GM19238 (cell line): Measurements from ENCODE around the gene RAMP1.
"Not testable (repeated sequence)": the region's sequence is repeated elsewhere in the genome, so short reads cannot be mapped to it uniquely, and the experiment has no call there.

Experiments
- DNase-seq: peaks from one replicate; pipeline ENCODE4 v3.0.0; 2011; ENCODE audit warnings: low spot score; ENCODE audit not compliant: insufficient read length

The RAMP1 gene

DNA sequence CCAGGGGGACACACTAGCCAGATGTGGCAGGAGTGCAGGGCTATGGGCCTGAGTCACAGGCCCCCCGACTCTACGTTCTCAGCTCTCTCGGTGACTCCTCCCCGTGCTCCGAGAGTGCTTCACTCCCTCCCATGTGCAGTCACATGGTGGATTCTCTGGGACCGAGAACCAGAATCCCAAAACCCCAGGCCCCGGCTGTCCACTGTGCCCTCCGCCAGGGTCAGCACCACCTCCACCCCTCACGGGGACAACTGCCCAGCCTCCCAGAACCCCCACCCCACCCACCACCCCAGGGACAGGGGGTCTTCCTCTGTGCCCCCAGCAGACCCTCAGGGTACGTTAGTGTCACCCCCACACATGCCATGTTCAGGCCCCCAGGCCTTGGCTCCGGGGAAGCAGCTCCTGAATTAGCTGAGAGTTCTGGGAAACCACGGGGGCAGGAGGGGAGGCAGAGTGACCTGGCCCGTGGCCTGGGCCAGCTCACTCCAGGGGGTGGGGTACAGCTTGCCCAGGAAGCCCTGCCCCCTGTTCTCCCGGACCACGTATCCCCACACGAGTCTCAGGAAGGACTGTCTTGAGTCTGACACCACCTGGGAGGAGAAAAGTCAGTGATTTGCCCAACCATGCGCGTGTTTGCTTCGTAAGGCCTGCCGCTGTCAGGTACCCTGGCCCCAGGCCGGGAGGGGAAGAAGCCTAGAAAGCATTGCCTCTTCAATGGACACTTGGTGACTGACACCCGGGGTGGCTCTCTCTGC is 4.4 kb downstream of the RAMP1 start:
- no peak for DNase-seq

DNA sequence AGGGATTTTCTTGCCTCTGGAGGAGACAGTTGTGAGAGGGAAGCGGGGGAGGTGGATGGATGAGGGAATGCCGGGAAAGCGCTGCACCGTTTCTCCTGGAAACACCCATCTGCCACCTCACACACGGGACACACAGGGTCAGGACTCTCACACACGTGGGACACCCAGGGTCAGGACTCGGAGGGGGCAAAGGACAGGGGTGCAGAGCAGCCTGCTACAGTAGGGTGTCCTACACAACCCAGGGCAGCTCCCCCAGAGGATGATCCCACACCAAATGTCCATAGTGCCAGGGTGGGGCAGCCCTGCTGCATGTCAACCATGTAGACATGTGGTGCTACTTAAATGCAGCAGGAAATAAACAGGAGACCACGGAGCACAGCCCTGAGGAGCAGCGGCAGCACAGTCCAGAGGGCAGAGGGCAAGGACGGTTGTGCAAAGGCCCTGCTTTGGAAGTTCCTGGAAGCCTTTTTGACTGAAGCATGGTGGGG is 5.1 kb downstream of the RAMP1 start:
- no peak for DNase-seq

DNA sequence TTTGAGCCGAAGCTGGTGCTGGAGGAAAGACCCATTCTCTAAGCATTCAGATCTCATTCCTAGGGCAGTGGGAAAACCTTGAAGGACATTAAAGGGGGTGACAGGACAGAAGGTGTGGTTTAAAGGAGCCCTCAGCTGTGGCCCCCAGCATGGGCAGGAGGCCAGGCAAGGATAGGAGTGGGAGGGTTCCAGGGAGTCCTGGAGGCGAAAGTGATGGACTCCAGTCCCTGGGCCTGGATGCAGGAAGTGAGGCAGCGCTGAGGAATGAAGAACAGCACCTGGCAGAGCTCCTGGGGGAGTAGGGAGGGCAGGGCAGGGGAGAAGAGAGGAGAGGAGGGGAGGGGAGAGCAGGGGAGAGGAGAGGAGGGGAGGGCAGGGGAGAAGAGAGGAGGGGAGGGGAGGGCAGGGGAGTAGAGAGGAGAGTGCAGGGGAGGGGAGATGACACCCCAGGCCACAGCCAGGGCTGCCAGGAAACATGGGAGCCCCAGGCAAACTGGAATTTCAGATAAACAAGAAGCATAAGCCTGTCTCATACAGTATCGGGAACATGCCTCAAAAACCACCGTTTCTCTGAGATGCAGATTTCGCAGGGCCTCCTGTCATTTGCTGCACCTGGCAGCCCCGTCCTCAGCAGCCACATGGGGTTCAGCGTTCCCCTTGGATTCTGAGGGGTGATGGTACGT is 5.7 kb downstream of the RAMP1 start:
- no peak for DNase-seq

DNA sequence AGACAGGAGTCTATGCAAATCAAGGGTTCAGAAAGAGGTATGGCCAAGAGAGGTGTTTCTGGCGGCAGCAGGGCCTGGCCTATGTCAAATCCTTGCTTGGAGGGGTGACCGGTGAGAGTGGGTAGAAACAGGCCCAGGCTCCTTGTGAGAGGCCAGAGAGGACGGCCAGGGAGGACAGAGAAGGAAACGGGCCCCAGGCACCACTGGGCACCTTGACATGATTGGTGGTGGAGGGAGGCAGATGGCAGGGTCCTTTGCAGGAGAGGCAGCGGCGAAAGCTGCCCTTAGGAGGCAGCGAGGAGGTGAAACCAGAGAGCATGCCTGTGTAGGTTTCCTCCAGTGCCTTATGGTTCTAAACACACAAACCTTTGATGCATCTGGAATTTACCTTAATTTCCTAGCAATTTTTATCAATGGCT is 6.2 kb downstream of the RAMP1 start:
- DNase-seq: no peak

DNA sequence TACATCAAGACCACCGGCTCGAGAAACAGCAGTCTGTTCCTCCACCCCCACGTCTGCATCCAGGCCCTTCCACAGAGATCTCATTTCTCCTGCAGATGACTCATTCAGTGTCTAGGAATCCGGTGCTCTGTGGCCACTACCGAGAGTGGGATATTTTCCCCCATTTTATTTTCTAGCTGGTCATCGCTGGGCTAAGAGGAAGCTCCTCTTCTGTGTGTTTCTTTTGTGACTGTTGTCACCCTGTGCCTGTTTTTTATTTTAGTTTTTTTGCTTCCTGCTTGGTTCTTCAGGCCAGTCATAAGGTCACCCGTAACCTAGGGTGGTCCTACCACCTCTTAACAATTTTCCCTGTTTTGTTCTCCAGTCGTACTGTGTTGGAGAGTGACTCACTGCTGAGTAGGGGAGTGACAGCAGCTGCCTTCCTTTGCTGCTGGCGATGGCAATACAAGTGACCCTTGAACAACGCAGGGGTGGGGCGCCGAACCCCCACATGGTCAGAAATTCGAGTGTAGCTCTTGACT is 6.7 kb downstream of the RAMP1 start:
- no peak for DNase-seq

DNA sequence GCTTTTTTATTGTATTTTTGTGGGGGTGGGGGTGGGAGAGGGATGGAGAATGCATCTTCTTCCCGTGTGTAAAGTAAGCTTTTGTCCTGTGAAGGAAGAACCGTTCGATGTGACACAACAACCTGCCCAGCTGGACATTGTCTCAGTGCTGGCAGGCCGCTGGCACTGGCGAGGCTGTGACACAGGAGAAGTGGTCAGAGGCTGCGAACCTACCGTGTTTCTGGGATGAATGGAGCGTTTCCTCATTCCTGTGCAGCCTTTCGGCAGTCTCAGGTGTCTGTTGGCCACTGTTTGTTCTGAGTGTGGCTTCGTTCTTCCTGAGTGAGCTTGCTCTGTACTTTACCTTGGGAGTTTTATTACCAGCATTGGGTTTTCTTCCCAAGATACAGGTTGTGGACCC is 8.0 kb downstream of the RAMP1 start:
- DNase-seq: no peak

DNA sequence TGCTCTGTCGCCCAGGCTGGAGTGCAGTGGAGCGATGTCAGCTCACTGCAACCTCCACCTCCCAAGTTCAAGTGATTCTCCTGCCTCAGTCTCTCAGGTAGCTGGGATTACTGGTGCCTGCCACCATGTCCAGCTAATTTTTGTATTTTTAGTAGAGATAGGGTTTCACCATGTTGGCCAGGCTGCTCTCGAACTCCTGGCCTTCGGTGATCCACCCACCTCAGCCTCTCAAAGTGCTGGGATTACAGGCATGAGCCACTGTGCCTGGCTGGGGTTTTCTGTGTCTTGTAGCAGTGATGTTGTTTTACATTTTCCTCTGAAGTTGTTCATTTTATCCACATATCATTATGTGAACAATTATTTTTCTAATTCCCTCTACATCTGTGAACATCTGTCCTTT is 8.7 kb downstream of the RAMP1 start:
- not testable (repeated sequence) for DNase-seq

DNA sequence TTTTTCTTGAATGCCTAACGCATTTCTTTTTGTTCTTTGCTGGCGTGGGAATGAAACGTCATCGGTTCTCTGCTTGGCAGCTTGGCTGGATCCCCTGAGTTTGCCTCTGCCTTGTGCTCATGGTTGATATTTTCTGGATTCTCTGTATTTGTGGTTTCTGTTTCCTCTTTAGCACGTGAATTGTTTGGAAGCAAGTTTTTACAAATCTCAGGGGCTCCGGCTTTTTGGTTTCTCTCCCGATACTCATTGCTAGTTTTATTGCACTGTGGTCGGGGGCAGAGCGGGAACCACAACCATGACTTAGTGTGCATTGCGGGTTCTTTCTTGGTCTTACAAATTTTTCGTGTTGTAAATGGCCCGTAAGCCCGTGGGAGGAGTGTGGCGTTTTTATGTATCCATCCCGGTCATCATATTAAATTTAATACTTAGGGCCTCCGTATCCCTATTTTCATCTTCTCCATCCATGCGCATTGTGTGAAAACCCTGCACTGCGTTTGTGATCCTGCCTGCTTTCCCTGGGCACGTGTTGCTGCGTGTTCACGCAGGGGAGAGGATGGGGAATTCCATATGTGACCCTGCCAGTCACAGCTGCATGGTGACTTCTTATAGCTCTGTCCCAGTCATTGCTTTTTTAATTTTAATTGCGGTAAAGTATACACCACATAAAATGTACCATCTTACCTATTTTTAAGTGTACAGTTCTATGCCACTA is 9.4 kb downstream of the RAMP1 start:
- no peak for DNase-seq

DNA sequence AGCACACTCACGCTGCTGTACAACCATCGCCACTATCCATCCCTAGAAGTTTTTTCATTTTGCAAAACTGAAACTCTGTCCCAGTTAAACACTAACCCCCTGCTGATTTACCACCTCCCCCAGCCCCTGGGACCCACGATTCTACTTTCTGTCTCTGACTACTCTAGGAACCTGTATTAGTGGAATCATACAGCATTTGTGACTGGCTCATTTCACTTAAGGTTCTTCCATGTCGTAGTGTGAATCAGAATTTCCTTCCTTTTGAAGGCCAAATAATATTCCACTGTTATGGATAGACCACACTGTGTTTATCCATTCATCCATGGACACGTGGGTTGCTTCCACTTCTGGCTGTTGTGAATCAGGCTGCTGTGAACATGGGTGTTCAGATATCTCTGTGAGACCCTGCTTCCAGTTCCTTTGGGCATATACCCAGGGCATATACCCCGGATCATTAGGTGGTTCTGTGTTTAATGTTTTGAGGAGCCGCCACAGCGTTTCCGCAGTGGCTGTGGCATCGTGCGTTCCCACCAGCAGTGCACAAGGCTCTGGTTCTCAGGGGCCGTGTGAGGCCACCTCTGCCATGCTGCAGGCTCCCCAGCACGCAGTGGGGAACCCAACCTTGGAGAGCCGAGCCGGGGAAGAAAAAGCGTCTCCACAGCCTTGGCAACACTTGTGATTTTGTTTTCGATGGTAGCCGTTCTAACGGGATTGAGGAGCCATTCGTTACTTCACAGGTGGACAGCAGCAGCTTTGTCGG is 10.1 kb downstream of the RAMP1 start:
- DNase-seq: no peak

DNA sequence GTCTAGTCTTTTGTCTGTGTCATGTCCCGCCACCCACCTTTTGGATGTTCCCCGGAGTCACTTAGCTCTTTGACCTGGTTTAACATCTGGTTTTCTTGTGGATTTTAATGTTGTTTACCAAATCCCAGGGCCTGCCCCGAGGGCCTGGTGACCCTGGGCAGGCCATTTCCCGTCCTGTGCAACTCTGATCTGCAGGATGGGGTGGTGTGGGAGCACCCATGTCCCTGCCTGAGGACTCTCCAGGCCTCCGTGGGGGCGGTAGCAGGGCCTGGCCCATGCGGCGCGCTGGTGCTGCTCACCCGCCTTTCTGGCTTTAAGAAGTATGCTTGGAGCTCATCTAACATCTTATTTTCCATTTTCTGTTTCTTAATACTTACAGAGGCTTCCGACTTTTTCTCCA is 10.7 kb downstream of the RAMP1 start:
- DNase-seq: no peak

DNA sequence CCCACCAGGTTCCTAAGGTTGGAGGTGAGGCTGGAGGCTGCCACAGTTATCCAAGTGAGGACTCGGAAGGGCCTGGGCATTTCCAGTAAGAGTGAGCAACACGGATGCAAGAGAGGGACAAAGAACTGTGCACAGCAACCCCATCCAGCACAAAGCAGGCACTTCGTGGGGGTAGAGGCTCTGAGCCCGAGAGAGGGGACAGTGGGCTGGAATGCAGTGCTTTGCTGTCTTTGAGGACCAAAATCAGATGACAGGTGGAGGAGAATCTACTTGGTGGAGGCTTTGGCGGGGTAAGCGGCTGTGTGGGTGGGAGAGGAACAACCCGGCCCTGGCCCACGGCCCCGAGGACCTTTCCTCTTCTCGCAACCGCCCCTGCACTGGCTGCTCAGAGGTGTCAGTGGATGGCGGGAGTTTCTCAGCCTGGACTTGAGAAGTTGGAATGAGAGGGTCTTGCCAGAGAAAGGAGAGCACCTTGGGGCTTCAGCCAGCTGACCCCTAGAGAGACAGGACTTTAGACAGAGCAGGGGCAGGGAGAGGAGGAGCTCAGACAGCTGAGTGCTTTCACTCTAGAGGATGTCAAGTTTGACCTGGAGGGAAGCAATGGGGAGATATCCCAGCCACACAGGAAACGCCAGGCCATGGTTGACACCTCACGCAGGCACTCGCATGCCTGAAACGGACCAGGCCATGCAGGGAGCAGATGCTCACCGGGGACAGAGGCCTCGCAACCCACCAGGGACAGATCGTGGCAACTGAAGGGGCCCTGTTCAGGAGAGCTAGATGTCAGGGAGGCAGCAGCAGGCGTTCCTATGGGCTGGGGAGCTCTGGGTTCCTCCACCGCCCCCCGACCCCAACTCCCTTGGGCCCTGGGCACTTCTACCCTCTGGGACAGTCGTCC is 11.6 kb downstream of the RAMP1 start:
- DNase-seq: no peak

DNA sequence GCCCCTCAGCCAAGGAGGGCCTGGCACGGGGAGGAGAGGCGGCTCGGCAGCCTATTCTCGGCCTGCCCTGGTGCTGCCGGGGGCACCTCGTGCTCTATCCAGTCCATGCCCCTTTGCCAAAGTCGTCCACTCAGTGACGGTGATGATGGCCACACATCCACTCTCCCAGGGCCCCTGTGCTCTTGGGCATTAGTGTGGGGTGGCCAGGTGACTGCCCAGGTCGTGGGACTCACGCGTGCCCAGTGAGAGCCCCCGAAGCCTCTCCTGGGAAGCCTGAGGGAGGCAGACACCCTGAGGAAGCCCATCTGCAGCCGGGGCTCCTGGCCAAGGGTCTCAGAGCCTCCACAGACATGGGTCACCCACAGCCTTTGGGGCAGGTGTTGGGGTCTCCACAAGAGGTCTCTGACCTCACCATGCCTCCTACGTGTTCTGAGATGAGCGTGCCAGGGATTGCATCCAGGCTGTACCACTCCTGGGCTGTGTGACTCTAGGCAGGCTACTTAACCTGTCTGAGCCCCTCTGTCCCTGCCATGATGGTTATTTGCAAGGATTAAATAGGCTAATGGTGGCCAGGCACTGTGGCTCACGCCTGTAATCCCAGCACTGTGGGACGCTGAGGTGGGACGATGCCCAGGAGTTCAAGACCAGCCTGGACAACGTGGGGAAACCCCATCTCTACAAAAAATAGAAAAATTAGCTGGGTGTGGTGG is 12.9 kb downstream of the RAMP1 start:
- no peak for DNase-seq

DNA sequence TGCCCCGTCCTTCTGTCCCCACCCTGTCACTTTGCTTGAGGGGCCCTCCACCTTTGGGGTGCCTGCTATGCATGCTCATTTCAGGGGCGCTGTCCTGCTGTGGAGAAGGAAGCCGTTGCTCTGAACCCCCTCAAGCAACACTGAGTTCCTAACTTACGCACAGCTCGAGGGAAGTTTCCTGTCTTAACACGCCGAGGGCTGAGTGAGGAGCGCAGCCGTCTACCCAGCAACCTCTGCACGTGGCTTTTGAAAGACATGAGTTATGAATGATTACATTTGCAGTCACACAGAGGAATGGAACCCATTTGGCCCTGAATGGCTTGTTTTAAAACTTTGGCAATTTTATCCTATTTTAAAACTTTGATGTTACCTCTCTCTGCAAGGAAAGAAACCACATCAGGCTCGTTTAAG is 14.0 kb downstream of the RAMP1 start:
- DNase-seq: no peak

DNA sequence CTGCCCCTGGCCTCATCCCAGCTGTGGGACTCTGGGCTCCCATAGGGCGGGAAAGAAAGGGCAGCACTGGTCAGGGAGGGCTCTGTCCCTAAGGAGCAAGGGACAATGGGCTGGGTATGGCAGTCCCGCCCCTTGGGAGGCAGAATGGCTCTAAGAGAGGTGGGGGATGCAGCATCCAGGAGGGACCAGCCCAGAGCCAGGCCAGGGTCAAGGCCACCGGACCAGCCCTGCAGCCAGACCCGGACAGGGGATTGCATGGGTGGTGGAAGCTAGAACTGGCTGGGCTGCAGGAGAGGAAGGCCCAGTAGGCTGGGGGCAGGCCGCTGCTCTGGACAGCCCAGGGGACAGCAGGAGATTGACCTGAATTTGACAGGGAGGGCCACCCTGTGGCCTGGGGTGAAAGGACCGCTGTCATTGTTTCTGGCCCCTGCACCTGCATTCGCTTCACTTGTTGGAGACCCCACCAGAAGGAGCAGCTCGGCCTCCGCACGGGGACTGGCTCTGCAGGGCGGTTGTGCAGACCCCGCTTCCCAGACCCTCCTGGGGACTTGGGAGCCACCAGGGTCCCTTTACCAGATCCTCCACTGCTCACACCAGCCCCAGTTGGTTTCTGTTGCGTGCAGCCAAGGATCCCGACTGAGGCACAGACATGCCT is 14.6 kb downstream of the RAMP1 start:
- DNase-seq: no peak

DNA sequence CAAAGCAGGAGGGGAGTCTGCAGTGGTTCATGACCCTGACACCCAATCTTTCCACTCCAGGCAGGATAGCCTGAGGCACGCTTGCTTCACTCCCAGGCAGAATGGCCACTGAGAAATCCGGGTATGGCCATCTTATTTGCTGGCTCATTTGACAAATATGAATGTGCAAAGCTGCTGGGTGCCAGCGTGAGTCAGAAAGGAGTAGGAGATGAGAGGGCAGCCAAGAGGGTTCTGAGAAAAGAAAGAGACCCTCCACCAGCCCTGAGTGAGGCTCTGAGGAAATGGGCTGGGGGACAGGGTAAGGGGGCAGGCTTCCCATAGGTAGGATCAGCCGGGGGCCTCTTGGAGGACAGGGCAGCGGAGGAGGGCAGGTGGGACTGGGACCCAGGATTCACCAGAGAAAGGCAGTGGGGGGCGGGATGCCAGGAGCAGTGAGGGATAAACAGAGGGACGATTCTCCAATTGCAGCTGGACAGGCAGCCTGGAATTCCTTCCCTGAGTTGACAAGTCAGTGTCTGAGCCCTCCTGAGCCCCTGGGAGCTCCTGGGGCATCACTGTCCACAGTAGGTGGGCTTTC is 15.2 kb downstream of the RAMP1 start:
- no peak for DNase-seq

DNA sequence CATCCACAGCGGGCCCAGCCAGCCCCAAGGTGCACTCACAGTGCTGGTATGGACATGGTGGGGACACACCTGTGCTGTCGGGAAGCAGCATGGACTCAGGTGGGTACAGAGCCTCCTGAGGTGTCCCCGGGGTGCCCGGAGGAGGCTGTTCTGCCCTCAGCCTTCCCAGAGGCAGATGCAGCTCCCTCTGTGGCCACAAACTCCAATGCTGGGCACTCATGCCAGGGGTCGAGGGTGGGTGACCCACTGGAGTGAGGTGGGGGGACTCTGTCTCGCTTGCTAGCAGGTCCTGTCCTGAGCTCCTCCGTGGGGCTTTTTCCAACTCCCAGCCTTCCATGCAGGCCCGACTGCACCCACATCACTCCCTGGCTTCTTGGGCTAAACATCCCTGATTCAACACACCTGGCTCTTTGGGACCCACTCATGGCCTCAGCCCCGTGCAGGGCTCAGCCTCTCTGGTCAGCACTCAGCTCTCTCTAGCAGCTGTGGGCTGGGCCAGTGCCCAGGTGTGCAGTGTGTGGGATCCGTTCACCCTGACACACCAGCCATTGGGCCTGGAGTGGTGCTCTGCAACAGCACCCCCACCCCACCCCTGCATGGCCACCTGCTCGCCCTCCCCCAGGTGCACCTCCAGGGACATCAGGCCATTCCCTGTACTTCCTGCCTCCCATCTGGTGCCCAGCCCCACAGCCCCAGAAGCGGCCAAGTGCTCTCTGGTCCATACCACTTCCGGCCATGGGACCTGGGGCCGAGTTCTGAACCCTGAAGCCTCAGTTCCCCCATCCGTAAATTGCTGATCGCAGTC is 16.0 kb downstream of the RAMP1 start:
- DNase-seq: no peak

DNA sequence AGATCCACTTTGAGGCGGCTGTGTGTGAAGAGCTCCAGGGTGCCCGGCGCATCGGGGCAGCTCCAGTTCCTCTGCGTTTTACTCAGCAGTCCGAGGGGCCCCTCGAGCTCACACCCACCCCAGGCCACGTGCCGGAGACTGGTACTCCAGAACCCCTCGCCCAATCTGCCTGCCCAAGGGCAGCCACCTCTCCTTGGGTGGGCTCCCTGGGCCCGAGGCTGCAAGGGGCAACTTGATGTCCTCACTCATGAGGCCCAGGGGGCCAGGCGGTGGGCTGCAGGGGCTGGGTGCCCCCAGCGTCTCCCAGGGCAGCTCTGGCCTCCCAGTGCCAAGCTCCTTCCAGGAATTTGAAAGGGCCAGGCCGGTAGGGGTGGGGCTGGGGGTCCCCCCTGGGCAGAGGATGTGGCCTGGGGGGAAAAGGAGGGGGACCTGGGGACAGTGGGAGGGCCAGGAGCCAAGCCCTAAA is 16.7 kb downstream of the RAMP1 start:
- DNase-seq: no peak

DNA sequence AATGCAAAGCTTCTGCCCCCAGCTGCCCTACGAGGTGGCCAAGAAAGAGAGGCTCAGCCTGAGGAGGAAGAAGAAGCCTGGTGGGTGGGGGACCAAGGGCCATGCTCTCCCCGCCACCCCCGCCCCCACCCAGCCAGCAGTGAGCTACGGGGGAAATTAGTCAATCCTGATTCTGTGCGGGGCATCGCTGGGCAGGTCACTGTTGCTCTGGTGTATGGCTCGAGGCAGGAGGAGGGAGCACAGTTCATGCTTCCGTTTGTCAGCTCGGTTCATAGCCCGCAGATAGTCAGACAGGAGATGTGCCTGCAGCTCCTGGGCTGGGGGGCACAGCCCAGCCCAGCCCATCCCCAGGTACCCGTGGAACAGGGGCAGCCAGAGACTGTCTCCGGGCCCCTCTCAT is 17.1 kb downstream of the RAMP1 start:
- DNase-seq: no peak
